AG04450 (cell line): ENCODE measurements around the gene SYNGAP1. TPM values are rescaled to one million over a fixed set of nuclear protein-coding genes. Genes with fewer than 3 reads are reported as not detected.

Source experiments
- CTCF ChIA-PET: fragments of 300-600, 350-600 bp; formaldehyde crosslinking; extraction: SDS; loops from one replicate; lab custom pipeline; 2022; ENCODE audit warnings: antibody characterized with exemption, inconsistent platforms; lab: Charles Lee
- POLR2A ChIA-PET: fragments of 350-600 bp; formaldehyde crosslinking; extraction: SDS; loops from one replicate; lab custom pipeline; 2021; ENCODE audit warnings: antibody characterized with exemption, inconsistent platforms; lab: Yijun Ruan, JAX
- DNase-seq: peaks from one replicate; pipeline ENCODE4 v3.0.0-alpha.2; 2011; ENCODE audit warnings: low read depth, low spot score
- H3K27ac ChIP-seq: one replicate; pipeline ENCODE4 v1.5.1; 2012; ENCODE audit warnings: low read depth, low read length, control low read depth
- H3K27me3 ChIP-seq: one replicate; pipeline ENCODE4 v1.6.0; 2012; ENCODE audit warnings: low read length; ENCODE audit not compliant: control insufficient read depth, insufficient read depth
- H3K4me3 ChIP-seq: 2 replicates; pipeline ENCODE4 v1.5.1; 2011; ENCODE audit warnings: mild to moderate bottlenecking, low read depth, low read length, control low read depth
- H3K9me3 ChIP-seq: 2 replicates; pipeline ENCODE4 v1.5.1; 2012; ENCODE audit warnings: low read length; ENCODE audit not compliant: control insufficient read depth, insufficient read depth
- polyA plus RNA-seq: library from polyadenylated mRNA; depleted of rRNA; stranded (reverse); fragments of >200 nt; gene quantifications from 2 replicates; pipeline ENCODE4 v1.2.3, GENCODE V29; 2011
- TF ChIP-seq, protein P1 (sequence below): IDR thresholded peaks from 2 replicates; pipeline ENCODE4 v1.5.1; 2011; ENCODE audit warnings: low read depth, low read length, control low read depth, inconsistent platforms

SYNGAP1 gene
- polyA plus RNA-seq, 1 experiment, result 5.3 TPM

DNA sequence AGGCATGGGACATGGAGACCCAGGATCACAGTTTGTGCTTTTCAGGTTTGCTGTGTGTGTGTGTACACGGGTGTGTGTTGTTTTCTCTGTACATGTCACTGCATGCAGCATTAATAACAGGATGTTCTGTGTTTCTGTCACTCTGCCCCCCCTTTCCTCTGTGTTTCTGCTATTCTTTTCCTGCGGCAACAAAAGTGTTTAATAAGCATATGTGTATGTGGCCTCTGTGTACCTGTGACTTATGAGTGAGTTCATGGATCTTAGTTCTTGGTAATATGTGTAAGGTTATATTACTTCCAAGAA is 9.8 kb downstream of the SYNGAP1 start:
- no peak for DNase-seq
- Histone ChIP-seq H3K27ac (no peak overlapping the region), H3K4me3 (no peak overlapping the region), H3K9me3 (no peaks in the 10 kb centered on the region), H3K27me3 (no peaks in the 10 kb centered on the region)
- TF ChIP-seq, protein P1, sequence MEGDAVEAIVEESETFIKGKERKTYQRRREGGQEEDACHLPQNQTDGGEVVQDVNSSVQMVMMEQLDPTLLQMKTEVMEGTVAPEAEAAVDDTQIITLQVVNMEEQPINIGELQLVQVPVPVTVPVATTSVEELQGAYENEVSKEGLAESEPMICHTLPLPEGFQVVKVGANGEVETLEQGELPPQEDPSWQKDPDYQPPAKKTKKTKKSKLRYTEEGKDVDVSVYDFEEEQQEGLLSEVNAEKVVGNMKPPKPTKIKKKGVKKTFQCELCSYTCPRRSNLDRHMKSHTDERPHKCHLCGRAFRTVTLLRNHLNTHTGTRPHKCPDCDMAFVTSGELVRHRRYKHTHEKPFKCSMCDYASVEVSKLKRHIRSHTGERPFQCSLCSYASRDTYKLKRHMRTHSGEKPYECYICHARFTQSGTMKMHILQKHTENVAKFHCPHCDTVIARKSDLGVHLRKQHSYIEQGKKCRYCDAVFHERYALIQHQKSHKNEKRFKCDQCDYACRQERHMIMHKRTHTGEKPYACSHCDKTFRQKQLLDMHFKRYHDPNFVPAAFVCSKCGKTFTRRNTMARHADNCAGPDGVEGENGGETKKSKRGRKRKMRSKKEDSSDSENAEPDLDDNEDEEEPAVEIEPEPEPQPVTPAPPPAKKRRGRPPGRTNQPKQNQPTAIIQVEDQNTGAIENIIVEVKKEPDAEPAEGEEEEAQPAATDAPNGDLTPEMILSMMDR, result no peak
- ChIA-PET CTCF (interaction anchor here (1.8 kb wide), 1 partner anchor 39 kb away, joined by 7 read pairs; no protein-coding TSS in a partner anchor), POLR2A (no interaction called here)

DNA sequence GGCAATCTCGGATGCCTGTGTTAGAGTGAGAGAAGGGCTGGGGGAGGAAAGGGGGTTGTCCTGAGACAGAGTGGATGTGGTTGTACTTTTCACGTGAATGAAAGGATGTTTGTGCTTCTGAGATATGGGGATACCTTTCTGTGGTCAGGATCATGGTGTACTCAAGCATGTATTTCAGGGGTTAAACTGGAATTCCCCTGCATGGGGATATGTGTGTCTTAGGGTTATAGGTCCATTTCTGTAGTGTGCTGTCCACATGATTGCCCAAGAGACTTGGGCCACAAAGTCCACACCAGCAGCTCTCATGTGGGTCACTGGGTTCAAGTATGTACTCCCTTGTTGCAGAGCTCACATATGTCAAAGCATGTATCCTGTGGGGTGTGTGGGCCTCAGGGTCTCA is 10.5 kb downstream of the SYNGAP1 start:
- Histone ChIP-seq H3K9me3 (no peaks in the 10 kb centered on the region), H3K27me3 (no peaks in the 10 kb centered on the region), H3K27ac (no peak overlapping the region), H3K4me3 (no peak overlapping the region)
- ChIA-PET POLR2A (interaction anchor here (1.0 to 1.7 kb wide), 3 partner anchors 13 to 158 kb away, joined by 4 to 6 read pairs (median 6); partner anchors contain the start of genes RPS18 and VPS52), CTCF (interaction anchor here (1.8 kb wide), 1 partner anchor 39 kb away, joined by 7 read pairs; no protein-coding TSS in a partner anchor)
- TF ChIP-seq, protein P1, result no peak
- DNase-seq, result no peak

DNA sequence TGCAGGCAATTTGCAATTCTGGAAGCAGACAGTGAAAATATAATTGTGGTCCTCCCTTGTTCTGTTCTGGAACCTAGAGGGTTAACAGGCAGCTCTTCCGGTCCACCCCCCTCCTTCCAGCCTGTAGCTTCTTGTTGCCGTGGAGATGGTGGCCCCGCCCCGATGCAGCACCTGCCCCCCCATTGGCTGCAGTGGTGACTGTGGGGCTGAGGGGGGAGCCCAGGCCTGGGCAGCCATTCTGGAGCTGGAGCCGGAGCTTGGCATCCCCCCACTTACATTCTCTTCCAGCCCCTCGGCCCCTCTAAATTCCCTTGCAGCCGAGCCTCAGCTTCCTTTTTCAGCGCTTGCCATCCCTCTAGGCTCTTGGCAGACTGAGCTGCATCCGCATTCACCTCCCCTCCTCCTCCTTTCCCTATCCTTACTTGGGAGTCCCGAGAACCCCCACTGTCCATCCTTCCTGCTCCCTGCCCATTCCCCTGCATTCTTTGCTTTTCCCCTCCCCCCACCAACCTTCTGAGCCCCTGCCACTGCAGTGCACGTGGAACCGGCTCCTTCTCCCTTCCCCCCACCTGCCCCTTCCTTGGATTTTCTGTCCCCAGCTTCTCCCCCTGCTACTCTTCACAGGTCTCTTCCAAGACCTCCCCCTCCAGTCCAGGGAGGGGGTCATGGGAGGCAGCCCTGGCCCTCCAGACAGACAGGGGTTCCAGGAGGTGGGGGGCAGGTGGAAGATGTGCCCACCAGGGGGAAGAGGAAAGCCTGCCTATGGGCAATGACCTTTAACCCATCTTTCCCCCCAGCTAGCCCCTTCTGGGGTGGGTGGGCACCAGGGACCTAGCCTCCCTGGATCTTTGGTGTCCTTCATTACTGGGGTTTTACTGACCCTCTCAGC is 11.4 kb downstream of the SYNGAP1 start:
- Histone ChIP-seq H3K4me3 (peak overlapping the region; percentile 25; the same call in 1 of the 2 replicates), H3K27me3 (no peaks in the 10 kb centered on the region), H3K27ac (no peak overlapping the region), H3K9me3 (no peaks in the 10 kb centered on the region)
- DNase-seq, result no peak
- TF ChIP-seq, protein P1, result no peak
- ChIA-PET POLR2A (interaction anchor here (0.6 to 1.7 kb wide), 5 partner anchors 9 to 1055 kb away, joined by 3 to 6 read pairs (median 4); partner anchors contain the start of genes RPS18 and VPS52), CTCF (interaction anchor here (0.6 to 1.8 kb wide), 3 partner anchors 13 to 40 kb away, joined by 3 to 7 read pairs (median 3); partner anchors contain the start of genes CUTA and PHF1)

DNA sequence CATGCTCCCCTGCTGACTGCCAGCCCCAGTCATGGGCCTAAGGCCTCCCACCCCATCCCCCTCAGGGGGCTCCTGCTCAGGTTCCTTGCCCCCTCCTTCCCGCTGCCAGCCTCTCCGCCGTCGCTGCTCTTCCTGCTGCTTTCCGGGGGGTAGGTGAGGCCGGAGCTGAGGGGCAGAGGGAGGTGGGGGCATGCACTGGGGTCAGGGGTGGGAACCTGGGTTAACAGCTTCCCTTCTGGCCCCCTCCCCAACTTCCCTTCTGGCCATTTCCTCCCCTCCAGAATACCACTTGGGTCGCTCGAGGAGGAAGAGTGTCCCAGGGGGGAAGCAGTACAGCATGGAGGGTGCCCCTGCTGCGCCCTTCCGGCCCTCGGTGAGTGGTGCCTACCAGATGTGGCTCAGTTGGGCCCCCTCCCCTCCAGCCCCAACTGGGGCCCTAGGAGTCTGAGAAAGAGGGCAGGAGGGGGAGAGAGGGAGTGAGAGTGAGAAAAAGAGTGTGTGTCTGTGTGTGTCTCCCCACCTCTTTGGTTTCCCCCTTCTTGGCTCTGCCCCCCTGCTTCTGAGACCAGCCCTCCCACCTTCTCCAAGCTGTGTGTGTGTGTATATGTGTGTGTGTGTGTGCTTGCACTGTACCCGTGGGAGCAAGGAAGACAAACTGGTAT is 12.1 kb downstream of the SYNGAP1 start:
- no peak for DNase-seq
- Histone ChIP-seq H3K4me3 (no peak overlapping the region), H3K9me3 (no peaks in the 10 kb centered on the region), H3K27ac (no peak overlapping the region), H3K27me3 (no peaks in the 10 kb centered on the region)
- POLR2A ChIA-PET, result interaction anchor here (0.6 to 1.3 kb wide), 2 partner anchors 22 to 1056 kb away, joined by 4 to 6 read pairs; no protein-coding TSS in a partner anchor
- TF ChIP-seq, protein P1, result no peak
- CTCF ChIA-PET, result no interaction called here
